ENCODE results near the gene CPXM2. TPM values are rescaled to one million over a fixed set of nuclear protein-coding genes. Genes with fewer than 3 reads are reported as not detected.

The CPXM2 gene
- total RNA-seq, 1 donor, result not detected

- no peak for TF ChIP-seq CTCF (IDR thresholded peaks at IDR 0.05; ENCODE audit: insufficient read depth, low read depth, low read length)
- H3K4me3 ChIP-seq (ENCODE audit: low read depth, low read length), result no peak overlapping the region
- DNase-seq (ENCODE audit: low read depth), result no peak
Observed at GRCh38 chr10:123843835-123844234, 47.8 kb downstream of the CPXM2 start.

GRCh38 chr10:123842692-123843385, 48.8 kb downstream of the CPXM2 start:
- no peak for TF ChIP-seq CTCF (IDR thresholded peaks at IDR 0.05; ENCODE audit: insufficient read depth, low read depth, low read length)
- DNase-seq (ENCODE audit: low read depth), result no peak

DNA sequence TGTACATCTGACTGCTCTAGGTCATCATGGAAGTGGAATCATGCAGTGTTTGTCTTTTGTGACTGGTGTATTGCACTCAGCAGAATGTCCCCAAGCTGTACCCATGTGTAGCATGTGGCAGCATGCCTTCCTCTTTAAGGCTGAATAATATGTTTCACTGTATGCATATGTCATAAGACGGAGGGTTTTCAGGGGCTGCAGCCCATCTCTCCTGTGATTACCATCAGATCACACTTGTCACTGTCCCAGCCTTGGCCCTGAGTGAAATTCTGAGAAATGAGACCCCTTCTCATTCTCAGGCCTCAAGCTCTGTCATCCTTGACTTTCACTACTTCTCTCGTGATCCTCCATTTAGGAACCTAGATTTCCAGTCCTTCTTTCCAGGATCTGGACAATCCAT, 50.0 kb downstream of the CPXM2 start:
- H3K4me3 ChIP-seq (ENCODE audit: low read depth, low read length), result no peak overlapping the region
- TF ChIP-seq CTCF (IDR thresholded peaks at IDR 0.05; ENCODE audit: insufficient read depth, low read depth, low read length), result no peak
- no peak for DNase-seq (ENCODE audit: low read depth)

More at GRCh38 chr10:123842692-123843385, 48.8 kb downstream of the CPXM2 start:
- no peak overlapping the region for H3K4me3 ChIP-seq (ENCODE audit: low read depth, low read length)

DNA sequence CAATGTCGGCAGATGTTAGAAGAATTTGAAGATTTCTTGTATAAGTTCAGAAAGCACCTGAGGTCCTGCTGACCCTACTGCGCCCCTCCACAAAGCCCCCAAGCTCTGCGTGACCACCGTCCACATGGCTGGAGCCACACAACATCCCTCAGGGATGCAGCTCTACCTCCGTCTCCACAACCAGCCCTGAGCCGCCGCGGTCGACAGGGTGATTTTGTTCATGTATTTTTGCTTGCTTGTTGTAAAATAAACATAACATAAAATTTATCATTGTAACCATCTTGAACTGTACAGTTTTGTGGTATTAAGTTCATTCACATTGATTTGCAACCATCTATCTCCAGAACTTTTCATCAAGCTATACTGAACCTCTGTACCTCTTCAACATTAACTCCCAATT, 50.5 kb downstream of the CPXM2 start:
- no peak for TF ChIP-seq CTCF (IDR thresholded peaks at IDR 0.05; ENCODE audit: insufficient read depth, low read depth, low read length)
- no peak overlapping the region for H3K4me3 ChIP-seq (ENCODE audit: low read depth, low read length)
- no peak for DNase-seq (ENCODE audit: low read depth)

- no peak overlapping the region for H3K4me3 ChIP-seq (ENCODE audit: low read depth, low read length)
- no peak for TF ChIP-seq CTCF (IDR thresholded peaks at IDR 0.05; ENCODE audit: insufficient read depth, low read depth, low read length)
- no peak for DNase-seq (ENCODE audit: low read depth)
Observed at GRCh38 chr10:123840714-123841113, 50.9 kb downstream of the CPXM2 start.

DNA sequence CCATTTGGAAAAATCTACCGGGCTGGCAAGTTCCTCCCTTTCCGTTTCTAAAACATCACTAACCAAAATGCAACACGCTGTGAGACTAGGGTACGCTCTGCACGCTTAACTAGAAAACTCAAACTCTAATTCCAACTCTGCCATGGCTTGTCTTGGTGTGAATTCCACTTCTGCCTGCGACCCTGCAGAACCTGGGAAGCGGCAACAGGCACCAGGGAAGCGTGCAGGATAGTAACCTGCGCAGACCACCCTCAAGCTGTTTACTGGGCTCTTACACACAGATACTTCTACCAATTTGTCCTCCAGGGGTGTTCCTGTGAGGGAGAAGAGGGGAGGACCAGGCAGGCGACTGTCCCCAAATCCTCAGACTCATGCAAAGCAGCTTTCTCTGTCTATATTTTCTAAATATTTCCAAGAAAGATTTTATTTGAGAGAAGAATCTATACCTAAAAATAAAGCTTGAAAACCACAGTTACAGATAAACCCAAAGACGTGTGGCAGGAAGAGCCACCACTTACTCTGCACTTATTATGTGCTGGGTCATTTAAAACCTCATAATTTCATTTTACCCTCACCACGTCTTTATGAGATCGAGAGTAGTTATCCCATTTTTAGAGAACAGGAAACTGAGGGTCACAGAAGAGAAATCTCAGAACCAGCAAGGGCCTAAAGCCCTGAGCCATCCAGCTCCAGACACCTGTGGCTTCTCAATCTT, 52.9 kb downstream of the CPXM2 start:
- no peak for DNase-seq (ENCODE audit: low read depth)
- no peak overlapping the region for H3K4me3 ChIP-seq (ENCODE audit: low read depth, low read length)
- TF ChIP-seq CTCF (IDR thresholded peaks at IDR 0.05; ENCODE audit: insufficient read depth, low read depth, low read length), result no peak
